Measurements from ENCODE around the gene ZBTB7C. TPM values are rescaled to one million over a fixed set of nuclear protein-coding genes. Genes with fewer than 3 reads are reported as not detected.

ZBTB7C gene
- total and polyA plus RNA-seq, 9 of the 15 experiments (the other 6 are each of a cell fraction or from before 2014, with no cell fraction given): not detected

DNA sequence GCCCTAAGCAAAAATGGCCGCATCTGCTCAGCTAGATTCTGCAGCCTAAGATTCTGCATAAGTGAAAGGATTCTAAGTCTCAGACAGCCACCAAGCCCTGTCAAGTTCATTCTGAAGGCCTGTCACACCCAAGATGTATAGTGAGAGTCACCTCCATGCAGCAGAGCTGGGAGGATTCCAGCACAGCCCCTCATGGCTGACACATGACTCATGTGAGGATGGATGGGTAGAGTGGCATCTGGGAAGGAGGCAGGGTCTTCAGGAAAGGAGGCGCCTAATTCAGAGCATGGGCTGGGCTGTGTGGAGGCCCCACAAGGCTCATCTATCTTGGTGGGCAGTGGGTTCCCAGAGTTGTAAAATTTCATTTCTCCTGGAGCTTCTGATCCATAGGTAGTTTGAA is 41.5 kb upstream of the ZBTB7C start:
- H3K27me3 ChIP-seq (ENCODE audit: control insufficient read depth in 2 of 2, insufficient read depth in 2 of 2, low read length in 2 of 2): peaks cover 2 to 27% of the 10 kb centered on the region in 2 experiments; a peak in 4 of 5 replicates
- no peak overlapping the region for H3K9ac ChIP-seq (ENCODE audit: insufficient read depth in 1 of 2, low read depth in 2 of 2, low read length in 2 of 2)
- H3K4me3 ChIP-seq: no peak overlapping the region
- no peaks in the 10 kb centered on the region for H3K36me3 ChIP-seq (ENCODE audit: control insufficient read depth, insufficient read depth, low read length)
- ATAC-seq (no peak), DNase-seq (ENCODE audit: extremely low read depth in 1 of 4, low spot score in 3 of 4) (no peak), FAIRE-seq (no peak)
- no peaks in the 10 kb centered on the region for H3K4me1 ChIP-seq (replicated peaks in 1 of 2; ENCODE audit: control insufficient read depth in 2 of 2, insufficient read depth in 2 of 2, low read length in 2 of 2)
- in situ Hi-C loops (cut with MboI): no loop called here
- no peak overlapping the region for H2AFZ ChIP-seq (ENCODE audit: low read depth, low read length)
- H3K4me2 ChIP-seq (ENCODE audit: insufficient read depth, low read length): no peak overlapping the region
- POLR2A ChIA-PET: no interaction called here
- H3K9me3 ChIP-seq (replicated peaks; ENCODE audit: control insufficient read depth, insufficient read depth, low read depth, low read length): no peaks in the 10 kb centered on the region
- no peak for TF ChIP-seq NFRKB (IDR thresholded peaks at IDR 0.05; ENCODE audit: low read depth)
- no peak for TF ChIP-seq EWSR1 (IDR thresholded peaks at IDR 0.05; ENCODE audit: borderline replicate concordance, low read depth, partially characterized antibody)
- no peak for TF ChIP-seq TCF7 (IDR thresholded peaks at IDR 0.05; ENCODE audit: borderline replicate concordance)
- no peak for TF ChIP-seq MXI1 (IDR thresholded peaks at IDR 0.05; ENCODE audit: low read depth, low read length)
- no peak for TF ChIP-seq FOXM1 (IDR thresholded peaks at IDR 0.05; ENCODE audit: low read depth)
- TF ChIP-seq FOXM1 (CRISPR knock-in tag; IDR thresholded peaks at IDR 0.05; ENCODE audit: low read depth): no peak
- TF ChIP-seq RUNX1 (IDR thresholded peaks at IDR 0.05; ENCODE audit: low read depth): no peak
- no peak for TF ChIP-seq MYNN (IDR thresholded peaks at IDR 0.05)
- TF ChIP-seq MYNN (CRISPR knock-in tag; IDR thresholded peaks at IDR 0.05): no peak
- no peak for TF ChIP-seq FOXP1 (CRISPR knock-in tag; IDR thresholded peaks at IDR 0.05)
- TF ChIP-seq ERF (CRISPR knock-in tag; IDR thresholded peaks at IDR 0.05): no peak
- no peak for TF ChIP-seq MTA1 (IDR thresholded peaks at IDR 0.05; ENCODE audit: borderline replicate concordance)
- no peak for TF ChIP-seq PHB (CRISPR knock-in tag; IDR thresholded peaks at IDR 0.05)
- no peak for TF ChIP-seq NR2C1 (IDR thresholded peaks at IDR 0.05)
- no peak for TF ChIP-seq NR2C1 (tag; IDR thresholded peaks at IDR 0.05)
- TF ChIP-seq, protein P1, sequence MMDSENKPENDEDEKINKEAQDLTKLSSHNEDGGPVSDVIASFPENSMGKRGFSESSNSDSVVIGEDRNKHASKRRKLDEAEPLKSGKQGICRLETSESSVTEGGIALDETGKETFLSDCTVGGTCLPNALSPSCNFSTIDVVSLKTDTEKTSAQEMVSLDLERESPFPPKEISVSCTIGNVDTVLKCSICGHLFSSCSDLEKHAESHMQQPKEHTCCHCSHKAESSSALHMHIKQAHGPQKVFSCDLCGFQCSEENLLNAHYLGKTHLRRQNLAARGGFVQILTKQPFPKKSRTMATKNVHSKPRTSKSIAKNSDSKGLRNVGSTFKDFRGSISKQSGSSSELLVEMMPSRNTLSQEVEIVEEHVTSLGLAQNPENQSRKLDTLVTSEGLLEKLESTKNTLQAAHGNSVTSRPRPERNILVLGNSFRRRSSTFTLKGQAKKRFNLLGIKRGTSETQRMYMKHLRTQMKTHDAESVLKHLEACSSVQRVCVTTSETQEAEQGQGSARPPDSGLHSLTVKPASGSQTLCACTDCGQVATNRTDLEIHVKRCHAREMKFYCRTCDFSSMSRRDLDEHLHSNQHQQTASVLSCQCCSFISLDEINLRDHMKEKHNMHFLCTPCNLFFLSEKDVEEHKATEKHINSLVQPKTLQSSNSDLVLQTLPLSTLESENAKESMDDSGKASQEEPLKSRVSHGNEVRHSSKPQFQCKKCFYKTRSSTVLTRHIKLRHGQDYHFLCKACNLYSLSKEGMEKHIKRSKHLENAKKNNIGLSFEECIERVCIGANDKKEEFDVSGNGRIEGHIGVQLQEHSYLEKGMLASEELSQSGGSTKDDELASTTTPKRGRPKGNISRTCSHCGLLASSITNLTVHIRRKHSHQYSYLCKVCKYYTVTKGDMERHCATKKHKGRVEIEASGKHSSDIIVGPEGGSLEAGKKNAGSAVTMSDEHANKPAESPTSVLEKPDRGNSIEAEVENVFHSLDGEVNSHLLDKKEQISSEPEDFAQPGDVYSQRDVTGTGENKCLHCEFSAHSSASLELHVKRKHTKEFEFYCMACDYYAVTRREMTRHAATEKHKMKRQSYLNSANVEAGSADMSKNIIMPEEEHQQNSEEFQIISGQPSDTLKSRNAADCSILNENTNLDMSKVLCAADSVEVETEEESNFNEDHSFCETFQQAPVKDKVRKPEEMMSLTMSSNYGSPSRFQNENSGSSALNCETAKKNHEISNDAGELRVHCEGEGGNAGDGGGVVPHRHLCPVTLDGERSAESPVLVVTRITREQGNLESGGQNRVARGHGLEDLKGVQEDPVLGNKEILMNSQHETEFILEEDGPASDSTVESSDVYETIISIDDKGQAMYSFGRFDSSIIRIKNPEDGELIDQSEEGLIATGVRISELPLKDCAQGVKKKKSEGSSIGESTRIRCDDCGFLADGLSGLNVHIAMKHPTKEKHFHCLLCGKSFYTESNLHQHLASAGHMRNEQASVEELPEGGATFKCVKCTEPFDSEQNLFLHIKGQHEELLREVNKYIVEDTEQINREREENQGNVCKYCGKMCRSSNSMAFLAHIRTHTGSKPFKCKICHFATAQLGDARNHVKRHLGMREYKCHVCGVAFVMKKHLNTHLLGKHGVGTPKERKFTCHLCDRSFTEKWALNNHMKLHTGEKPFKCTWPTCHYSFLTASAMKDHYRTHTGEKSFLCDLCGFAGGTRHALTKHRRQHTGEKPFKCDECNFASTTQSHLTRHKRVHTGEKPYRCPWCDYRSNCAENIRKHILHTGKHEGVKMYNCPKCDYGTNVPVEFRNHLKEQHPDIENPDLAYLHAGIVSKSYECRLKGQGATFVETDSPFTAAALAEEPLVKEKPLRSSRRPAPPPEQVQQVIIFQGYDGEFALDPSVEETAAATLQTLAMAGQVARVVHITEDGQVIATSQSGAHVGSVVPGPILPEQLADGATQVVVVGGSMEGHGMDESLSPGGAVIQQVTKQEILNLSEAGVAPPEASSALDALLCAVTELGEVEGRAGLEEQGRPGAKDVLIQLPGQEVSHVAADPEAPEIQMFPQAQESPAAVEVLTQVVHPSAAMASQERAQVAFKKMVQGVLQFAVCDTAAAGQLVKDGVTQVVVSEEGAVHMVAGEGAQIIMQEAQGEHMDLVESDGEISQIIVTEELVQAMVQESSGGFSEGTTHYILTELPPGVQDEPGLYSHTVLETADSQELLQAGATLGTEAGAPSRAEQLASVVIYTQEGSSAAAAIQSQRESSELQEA (IDR thresholded peaks at IDR 0.05; ENCODE audit: low read depth): no peak
- no peak for TF ChIP-seq SMARCA5 (IDR thresholded peaks at IDR 0.05)
- TF ChIP-seq ZNF695 (CRISPR knock-in tag; IDR thresholded peaks at IDR 0.05): no peak
- intact Hi-C loops (cut with micrococcal nuclease): no loop called here
- no peak overlapping the region for H3K27ac ChIP-seq (ENCODE audit: extremely low read depth, low read depth, low read length)
- 0% methylated on average over 1 of the region's 2 CpGs for WGBS (ENCODE audit: insufficient coverage, low coverage, missing lambda C conversion rate)
- H3K9me1 ChIP-seq (ENCODE audit: control insufficient read depth, insufficient read depth, low read length): no peaks in the 10 kb centered on the region
- H3K79me2 ChIP-seq (ENCODE audit: control insufficient read depth, insufficient read depth, low read length): no peaks in the 10 kb centered on the region
- CTCF ChIA-PET (ENCODE audit: low intra/inter-chr PET ratio): no interaction called here
- 0 out of 2 replicates have a peak, but pooled peaks cover 3% of the 10 kb centered on the region for H4K20me1 ChIP-seq (replicated peaks; ENCODE audit: control insufficient read depth, insufficient read depth, low read length)
- no TSS peak for BruUV-seq (replicated peaks)

All from K562 (cell line).